HG02885 (cell line): ENCODE measurements around the gene MYO10.
"Not testable (repeated sequence)": the region's sequence is repeated elsewhere in the genome, so short reads cannot be mapped to it uniquely, and the experiment has no call there.

Experiments used
- ATAC-seq: cut with Tn5 transposase; IDR thresholded peaks from one replicate; pipeline ENCODE4 v1.9.1; 2021; ENCODE audit warnings: mild to moderate bottlenecking; ENCODE audit not compliant: unreplicated experiment, poor library complexity

The MYO10 gene

DNA sequence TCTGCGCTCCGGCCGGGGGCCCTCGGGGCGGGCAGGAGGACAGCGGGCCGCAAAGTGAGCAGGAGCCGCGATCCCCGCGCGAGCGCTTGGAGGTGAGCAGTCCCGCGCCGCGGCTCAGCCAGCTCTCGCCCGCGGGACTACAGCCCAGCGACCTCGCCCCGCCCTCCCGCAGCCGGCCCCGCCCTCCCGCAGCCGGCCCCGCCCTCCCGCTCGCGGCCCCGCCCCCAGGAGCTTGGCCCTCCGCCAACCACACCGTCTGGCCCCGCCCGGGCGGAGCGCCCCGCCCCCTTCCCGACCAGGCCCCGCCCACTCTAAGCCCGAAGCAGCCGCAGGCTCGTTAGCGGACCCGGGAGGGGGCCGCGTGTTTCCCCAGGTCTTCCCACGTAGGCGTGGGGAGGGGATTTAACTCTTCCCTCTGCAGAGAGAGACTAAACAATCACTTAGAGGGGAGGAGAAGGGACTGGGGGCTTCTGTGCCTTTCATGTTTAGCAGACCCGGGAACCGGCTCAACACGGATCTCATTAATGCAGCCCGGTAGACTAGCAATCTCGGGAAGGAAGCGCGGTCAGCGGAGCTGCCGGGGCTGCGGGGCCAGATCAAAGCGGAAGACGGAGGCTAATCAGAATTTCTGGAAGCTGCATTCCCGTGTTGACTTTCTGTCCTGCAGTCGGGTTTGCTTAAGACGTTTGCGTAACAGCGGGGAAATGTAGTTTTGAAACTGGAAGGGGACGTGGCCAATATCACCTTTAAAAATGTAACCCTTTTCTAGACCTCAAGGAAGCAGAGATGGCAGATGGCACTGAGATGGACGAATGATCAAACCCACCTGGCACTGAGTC, at the start of gene MYO10:
MYO10 (minus strand) TSS at position 139 of the 839 bp plus-strand sequence. CDS start 480 bp downstream, outside the sequence.
- peak; percentile 59 for ATAC-seq

DNA sequence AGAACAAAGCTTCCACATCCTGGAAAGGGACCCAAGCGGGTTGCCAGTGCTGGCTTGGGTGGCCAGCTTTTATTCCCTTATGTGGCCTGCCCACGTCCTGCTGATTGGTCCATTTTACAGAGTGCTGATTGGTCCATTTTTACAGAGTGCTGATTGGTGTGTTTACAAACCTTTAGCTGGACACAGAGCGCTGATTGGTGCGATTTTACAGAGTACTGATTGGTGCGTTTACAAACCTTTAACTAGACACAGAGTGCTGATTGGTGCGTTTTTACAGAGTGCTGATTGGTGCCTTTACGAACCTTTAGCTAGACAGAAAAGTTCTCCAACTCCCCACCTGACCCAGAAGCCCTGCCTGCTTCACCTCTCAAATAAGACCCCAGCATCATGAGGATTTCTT, 49.2 kb upstream of the MYO10 start:
- ATAC-seq = not testable (repeated sequence)

DNA sequence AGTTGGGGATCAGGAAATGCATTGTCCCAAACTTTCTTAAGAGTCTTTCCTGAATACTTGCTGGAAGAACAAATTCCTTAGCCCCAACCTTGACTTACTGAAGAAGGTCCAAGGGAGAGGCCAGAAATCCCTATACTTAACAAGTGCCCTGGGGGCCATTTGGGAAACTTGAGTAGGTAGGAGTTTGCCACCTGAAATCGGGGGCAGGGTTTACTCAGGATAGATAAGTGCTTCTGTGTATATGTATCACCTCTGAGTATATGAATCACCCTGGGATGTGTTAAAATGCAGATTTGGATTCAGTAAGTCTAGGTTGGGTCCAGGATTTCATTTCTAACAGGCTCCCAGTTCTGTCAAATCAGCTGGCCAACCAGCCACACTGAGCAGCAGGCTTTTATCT, 47.9 kb upstream of the MYO10 start:
- no peak for ATAC-seq

DNA sequence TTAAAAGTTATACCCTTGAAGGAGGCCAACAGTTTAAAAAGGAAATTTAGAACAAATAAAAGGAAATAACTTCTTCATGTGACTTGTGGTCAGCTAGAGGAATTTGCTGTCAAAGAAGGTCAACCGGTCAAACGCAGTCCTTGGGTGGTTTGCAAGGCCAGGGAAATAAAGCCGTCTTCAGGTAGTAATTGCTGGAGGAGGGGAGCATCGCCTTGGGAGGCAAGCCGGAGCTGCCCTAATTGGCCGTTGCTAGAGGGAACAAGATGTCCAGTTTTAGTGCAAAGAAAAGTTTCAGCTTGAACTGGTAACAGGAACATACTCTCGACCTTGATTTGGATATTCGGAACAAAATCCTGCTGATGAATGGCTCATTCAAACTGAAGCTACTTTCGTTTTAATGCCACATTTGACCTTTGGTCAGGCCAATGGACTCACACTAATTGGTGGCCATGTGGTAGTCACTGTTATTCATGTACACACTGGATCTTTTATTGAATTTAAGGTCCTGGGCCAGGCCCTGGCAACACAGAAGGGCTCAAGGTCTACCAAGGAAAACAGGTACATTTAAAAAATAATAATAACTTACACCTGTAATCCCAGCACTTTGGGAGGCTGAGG, 47.0 kb upstream of the MYO10 start:
- ATAC-seq = no peak

DNA sequence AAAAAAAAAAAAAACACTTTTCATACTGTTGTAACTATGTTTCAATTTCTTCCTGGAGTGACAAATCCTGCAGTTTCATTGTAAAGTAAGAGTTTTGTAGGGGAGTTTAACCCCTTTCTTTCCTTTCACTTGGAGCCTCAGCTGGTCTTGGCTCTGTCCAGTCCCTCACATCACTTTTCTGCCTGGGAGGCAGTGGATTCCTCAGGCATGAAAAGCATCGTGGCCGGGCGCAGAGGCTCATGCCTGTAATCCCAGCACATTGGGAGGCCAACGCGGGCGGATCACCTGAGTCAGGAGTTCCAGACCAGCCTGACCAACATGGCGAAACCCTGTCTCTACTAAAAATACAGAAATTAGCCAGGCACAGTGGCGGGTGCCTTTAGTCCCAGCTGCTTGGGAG, 45.6 kb upstream of the MYO10 start:
- ATAC-seq = no peak

DNA sequence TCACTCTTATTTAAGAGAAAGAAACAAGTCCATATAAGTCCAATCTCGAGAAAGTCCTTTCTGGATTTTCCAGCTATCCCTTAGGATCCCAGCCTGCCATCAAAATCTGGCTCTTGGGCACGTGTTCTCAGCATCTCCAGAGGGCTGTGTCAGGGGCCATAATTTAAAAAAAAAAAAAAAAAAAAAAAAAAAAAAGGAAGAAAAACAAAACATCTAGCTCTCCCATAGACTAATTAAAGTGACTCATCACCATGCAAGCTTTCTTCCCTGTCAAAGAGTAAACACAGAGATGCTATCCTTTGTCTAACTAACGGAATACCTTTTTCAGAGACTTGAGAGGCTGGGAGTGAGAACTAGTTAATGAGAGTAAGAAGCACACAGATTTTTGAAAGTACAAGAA, 44.9 kb upstream of the MYO10 start:
- no peak for ATAC-seq

DNA sequence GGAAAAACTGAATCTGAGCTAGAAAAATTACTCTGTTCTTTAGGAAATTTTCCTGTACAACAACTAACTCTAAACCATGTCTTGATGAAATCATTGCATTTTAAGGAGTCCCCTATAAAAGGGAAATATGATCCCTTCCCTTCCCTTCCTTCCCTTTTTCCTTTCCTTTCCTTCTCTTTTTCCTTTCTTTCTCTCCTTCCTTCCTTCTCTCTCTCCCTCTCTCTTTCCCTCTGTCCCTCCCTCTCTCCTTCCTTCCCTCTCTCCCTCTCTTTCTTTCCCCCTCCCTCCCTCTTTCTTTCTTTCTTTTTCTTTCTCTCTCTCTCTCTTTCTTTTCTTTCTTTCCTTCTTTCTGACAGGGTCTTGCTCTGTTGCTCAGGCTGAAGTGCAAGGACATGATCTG, 42.2 kb upstream of the MYO10 start:
- ATAC-seq = no peak

DNA sequence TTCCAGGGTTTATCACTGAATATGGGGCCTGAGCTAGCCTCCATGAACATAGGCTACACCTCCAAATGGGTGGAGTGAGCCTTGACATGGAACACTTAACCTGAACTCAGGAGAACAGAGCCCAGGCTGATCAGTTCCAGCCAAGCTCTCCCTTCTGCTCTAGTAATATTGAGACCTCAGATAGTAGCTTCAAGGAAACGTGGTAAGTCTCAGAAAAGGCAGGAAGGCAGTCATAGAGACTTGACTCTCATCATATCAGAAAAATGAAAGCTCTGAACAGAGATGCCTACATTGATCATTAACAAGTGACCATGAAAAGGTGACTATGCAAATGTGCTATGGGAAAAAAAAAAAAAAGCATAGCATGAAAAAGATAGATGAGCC, 40.5 kb upstream of the MYO10 start:
- ATAC-seq = peak; percentile 55

DNA sequence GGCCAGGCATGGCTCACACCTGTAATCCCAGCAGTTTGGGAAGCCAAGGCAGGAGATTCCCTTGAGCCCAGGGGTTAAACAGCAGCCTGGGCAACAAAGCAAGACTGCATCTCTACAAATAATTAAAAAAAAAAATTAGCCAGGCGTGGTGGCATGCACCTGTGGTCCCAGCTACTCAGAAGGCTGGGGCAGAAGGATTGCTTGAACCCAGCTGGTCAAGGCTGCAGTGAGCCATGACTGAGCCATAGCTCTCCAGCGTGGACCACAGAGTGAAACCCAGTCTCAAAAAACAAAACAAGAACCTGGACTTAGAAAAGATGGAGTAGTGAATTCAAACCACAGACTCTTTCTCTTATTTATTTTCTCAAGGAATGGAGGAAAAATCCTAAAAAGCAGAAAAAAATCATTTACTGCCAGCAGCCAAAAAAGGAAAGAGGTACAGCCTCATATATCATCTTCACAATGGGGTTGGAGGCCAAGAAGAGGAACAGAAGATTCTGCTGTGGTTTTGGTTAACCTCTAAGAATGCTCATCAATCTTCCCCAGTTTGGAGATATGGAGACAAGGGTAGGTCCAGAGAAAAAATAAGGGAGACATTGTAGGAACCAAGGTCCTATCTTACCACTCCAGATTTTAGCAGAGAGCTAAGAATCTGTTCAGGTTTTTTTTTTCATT, 40.0 kb upstream of the MYO10 start:
- ATAC-seq = peak; percentile 85

DNA sequence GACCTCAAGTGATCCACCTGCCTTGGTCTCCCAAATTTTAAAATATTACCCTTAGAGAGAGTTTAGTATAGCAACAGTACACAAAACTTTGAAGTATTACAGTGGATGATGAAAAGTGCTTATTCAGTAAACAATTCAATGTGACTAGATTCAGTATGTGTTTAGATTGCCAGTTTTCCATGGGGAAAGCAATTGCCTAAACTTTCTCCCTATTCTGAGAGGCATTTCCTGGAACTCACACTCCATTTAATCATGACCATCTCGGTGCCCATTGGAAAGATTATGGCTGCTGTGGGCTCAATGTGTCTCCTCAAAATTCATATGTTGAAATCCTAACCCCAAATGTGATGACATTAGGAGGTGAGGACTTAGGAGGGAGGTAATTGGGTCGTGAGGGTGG, 38.9 kb upstream of the MYO10 start:
- ATAC-seq = no peak

DNA sequence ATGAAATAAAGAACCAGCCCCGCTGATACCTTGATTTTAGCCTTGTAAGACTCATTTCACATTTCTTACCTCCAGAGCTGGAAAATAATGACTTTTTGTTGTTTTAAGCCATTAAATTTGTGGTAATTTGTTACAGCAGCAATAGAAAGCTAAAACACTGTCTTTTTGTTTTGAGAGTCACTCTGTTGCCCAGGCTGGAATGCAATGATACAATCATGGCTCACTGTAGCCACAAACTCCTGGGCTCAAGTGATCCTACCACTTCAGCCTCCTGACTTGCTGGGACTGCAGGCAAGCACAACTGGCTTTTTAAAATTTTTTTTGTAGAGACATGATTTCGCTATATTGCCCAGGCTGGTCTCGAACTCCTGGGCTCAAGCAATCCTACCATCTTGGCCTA, 34.7 kb upstream of the MYO10 start:
- ATAC-seq = no peak

DNA sequence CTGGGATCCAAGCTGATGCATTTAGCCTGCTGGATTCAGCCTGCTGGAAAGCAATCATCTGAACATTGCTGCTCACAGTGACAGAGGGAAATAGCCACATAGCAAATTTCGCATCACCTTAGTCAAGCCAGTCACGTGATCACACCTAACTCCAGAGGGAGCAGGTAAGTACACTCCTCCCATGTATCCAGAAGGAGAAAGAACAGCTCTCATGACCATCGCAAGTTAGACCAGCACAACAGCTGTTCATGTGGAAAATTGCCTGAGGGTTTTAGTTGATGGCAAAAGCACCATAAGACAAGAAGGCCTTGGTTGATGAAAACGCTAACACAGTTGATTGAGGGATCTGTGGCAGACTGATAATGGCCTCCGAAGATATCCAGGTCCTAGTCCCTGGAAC, 34.2 kb upstream of the MYO10 start:
- ATAC-seq = no peak

DNA sequence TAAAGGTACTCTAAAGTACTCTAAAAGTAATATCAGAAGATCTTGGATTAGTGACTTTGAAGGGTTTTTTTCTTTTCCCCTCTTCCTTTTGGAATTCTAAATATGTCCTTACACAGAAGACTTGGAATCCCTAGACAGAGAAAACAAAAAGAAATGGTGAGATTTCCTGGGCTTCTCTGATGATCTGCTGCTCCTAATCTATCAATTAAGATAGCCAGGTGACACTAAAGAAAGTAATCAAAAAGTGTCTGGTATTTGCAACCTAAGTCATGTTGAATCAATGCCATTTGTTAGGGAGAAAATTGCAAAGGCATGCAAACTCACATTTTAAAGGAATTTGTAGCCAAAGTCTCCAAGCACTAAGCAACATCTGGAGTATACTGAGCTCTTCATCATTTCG, 29.5 kb upstream of the MYO10 start:
- no peak for ATAC-seq

DNA sequence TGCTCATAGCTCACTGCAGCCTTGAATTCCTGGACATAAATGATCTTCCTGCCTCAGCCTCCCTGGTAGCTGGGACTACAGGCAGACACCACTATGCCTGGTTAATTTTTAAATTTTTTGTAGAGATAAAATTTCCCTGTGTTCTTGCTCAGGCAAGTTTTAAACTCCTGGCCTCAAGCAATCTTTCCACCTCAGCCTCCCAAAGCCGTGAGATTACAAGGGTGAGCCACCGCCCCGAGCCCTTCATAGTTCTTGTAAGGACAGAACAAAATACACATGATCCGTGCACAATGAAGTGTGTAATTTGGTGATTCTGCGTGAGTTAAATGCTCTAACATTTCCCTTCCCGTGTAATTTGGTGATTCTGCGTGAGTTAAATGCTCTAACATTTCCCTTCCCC, 27.7 kb upstream of the MYO10 start:
- no peak for ATAC-seq

DNA sequence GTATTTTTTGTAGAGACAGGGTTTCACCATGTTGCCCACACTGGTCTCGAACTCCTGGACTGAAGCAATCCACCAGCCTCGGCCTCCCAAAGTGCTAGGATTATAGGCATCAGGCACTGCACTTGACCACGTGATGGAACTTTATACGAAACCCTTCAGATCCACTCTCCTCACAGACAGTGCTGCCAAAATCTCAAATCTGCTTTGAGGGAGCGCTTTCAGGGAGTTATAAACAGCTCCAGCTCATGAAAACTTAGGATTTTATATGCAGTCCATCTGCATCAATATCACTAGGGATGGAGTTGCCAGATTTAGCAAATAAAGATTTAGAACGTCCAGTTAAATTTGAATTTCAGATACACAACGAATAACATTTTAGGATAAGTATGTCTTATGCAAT, 25.0 kb upstream of the MYO10 start:
- no peak for ATAC-seq

DNA sequence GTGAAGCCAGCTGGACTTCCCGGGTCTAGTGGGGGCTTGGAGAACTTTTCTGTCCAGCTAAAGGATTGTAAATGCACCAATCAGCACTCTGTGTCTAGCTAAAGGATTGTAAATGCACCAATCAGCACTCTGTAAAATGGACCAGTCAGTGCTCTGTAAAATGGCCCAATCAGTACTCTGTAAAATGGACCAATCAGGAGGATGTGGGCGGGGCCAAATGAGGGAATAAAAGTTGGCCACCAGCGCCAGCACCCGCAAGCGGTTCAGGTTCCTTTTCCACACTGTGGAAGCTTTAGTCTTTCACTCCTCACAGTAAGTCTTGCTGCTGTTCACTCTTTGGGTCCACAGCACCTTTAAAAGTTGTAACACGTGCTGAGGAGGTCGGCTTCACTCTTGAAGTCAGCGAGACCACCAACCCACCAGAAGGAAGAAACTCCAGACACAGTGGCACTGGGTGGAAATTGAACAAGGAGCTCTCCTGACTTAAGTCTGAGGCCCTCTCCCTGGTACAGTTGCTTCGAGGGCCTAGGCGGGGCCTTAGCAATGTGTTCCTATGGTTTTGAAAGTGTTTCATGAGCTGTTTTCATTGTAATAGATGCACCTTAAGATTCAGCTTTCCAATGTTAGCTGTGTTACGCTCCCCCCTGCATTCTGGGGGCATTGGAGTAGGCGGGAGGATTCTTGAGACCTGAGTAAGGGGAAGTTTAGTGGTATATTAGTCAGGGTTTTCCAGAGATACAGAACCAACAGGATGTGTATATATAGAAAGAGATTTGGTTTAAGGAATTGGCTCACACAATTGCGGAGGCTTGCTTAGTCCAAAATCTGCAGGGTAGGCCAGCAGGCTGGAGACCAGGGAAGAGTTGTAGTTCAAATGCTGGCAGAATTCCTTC, 21.5 kb upstream of the MYO10 start:
- ATAC-seq = no peak

DNA sequence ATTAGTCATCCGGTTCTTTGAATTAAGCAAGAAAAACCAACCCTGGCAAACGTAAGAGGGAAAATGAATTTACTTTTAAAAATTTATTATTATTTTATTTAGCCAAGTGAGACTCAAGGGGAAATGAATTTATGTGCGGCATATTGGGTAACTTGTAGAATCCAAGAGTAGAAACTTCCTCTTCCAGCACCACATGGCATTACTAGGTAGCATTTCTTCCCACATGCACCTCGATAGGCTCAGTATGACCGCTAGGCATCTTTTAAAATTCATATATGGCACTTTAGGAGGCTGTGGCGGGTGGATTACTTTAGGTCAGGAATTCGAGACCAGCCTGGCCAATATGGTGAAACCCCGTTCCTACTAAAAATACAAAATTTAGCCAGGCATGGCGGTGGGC, 17.6 kb upstream of the MYO10 start:
- no peak for ATAC-seq

DNA sequence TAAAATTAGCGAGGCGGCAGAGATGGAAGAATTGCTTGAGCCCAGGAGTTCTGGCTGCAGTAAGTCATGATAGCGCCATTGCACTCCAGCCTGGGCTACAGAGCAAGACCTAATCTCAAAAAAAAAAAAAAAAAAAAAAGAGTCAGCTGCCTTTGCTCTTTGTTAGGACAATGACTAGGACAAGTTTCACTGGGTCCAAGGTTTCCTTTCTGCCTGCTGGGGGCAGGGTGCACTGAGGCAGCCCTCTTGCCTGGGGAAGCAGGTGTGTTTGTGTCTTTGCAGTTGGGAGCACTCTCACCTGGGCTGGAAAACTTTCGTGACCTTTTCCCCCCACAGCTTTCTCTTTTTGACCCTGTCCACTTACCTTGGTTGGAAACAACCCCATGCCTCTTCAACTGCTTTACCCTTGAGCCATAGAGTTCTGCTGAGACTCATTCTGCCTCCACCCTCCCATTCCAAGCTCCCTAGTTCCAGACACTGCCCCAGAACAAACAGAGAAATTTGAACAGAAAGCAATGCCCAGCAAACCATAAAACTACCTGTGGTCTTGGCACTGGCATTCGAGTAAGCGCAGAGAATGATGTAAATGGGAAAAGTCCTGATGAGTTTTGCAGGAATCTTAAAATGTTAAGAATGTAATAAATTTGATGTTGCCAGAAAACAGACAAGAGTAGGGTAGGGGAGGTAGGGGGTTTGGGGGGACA, 17.0 kb upstream of the MYO10 start:
- ATAC-seq = no peak

DNA sequence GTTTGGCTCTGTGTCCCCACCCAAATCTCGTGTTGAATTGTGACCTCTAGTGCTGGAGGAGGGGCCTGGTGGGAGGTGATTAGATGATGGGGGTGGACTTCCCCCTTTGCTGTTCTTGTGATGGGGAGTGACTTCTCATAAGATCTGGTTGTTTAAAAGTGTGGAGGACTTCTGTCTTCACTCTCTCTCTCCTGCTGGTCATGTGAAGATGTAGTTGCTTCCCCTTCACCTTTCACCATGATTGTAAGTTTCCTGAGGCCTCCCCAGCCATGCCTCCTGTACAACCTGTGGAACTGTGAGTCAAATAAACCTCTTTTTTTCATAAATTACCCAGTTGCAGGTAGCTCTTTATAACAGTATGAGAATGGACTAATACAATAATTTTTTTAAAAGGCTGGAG, 10.6 kb upstream of the MYO10 start:
- ATAC-seq = no peak
